ACHN (cell line): ENCODE data around the gene PLPPR3.

Experiments used
- DNase-seq: peaks from one replicate; pipeline ENCODE4 v3.0.0-alpha.2; 2015
- in situ Hi-C: cut with HindIII; loops from 2 replicates; pipeline ENCODE4 v1.10.0; 2017; ENCODE audit warnings: low sequenced_read_pairs, low pct_ligation_motif_present, low pct_unique_long_range_greater_than_20kb

PLPPR3 gene

GRCh38 chr19:821825-822503 lies at the start of gene PLPPR3:
TSS of gene PLPPR3 (minus strand) at chr19:821955. CDS start at chr19:821559, 396 bp downstream.
- no peak for DNase-seq
- in situ Hi-C loops = no loop called here

DNA sequence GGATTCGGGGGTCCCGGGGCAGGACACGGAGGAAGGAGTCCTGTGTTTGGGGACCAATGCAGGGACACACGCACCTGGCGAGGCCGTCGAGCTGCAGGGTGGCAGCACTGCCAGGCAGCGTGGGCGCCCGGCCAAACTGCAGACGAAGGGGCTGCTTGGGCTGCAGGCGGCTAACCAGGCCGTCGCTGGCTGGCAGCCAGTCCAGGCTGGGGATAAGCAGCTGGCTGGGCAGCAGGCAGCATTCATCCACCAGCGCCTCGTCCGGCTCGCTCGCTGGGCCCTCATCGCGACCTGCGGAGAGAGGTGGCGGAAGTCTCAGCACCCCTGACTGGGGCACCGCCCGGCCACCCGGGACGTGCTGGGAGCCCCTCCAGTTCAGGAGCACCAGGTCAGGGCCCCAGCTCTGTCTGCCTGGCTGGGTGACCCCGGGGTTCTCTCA lies 49.2 kb upstream of the PLPPR3 start:
- in situ Hi-C loops = no loop called here
- no peak for DNase-seq

- in situ Hi-C loops = no loop called here
Observed at GRCh38 chr19:870314-870713, 48.6 kb upstream of the PLPPR3 start.

GRCh38 chr19:869245-870177 lies 47.8 kb upstream of the PLPPR3 start:
- peak; percentile 44 for DNase-seq
- in situ Hi-C loops = no loop called here

More at GRCh38 chr19:870314-870713, 48.6 kb upstream of the PLPPR3 start:
- no peak for DNase-seq

DNA sequence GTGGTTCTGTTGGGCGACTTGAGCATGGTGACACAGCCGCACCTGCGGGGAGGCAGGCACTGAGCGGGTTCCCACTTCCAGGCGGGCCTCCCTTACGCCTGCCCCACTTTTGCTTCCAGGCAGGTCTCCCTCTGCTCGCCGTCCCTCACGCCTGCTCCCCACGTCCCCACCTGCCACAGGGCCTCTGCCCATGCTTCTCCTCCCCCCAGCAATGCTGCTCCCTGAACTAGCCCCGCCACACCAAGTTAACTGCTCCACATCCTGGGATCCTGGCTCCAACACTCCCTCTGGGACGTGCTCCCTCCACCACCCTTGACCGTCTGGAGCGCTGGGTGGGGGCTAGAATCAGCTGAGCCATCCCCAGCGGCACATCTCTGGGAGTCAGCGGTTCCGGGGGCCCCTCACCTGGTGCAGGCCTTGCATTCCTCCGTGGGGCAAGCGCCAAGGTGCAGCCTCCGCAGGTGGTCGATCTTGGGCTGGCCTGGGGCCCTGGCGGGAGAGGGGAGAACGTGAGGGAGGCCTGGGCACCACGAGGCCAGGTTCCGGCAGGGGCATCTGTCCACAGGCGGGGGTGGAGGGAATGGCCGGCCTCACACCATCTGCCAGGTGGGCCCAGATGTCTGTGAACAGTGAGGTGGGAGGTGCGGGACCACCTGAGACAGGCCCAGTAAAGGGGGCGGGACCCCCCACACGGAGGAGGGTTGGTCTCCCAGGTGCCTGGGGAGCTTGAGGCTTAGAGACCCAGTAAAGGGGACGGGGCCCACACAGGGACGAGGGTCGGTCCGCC lies 46.9 kb upstream of the PLPPR3 start:
- DNase-seq = no peak
- in situ Hi-C loops = no loop called here

GRCh38 chr19:867855-868457 lies 46.2 kb upstream of the PLPPR3 start:
- in situ Hi-C loops = no loop called here
- DNase-seq = no peak

- in situ Hi-C loops = no loop called here
- DNase-seq = no peak
Observed at GRCh38 chr19:867301-867793, 45.6 kb upstream of the PLPPR3 start.

DNA sequence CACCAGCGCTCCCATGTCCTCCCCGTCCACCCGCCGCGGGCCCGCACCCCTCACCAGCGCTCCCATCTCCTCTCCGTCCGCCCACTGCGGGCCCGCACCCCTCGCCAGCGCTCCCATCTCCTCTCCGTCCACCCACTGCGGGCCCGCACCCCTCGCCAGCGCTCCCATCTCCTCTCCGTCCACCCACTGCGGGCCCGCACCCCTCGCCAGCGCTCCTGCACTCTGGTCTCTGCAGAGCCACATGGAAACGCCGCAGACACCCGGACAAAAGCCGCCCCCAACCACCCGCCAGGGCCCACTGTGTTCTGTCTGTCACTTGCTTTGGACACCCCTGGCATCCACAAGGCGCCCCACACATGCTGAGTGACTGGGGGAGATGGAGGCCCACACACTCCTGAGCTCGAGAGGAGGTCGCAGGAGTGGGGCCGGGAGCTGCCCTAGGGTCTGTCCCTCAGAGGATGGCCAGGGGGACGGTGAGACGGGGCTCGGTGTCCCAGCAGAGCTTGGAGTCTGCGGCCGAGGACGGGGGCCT lies 45.1 kb upstream of the PLPPR3 start:
- in situ Hi-C loops = no loop called here
- no peak for DNase-seq

- in situ Hi-C loops = no loop called here
Observed at GRCh38 chr19:863315-863620, 41.5 kb upstream of the PLPPR3 start.

GRCh38 chr19:862581-863314 lies 41.0 kb upstream of the PLPPR3 start:
- no peak for DNase-seq
- in situ Hi-C loops = no loop called here

More at GRCh38 chr19:863315-863620, 41.5 kb upstream of the PLPPR3 start:
- DNase-seq = no peak

DNA sequence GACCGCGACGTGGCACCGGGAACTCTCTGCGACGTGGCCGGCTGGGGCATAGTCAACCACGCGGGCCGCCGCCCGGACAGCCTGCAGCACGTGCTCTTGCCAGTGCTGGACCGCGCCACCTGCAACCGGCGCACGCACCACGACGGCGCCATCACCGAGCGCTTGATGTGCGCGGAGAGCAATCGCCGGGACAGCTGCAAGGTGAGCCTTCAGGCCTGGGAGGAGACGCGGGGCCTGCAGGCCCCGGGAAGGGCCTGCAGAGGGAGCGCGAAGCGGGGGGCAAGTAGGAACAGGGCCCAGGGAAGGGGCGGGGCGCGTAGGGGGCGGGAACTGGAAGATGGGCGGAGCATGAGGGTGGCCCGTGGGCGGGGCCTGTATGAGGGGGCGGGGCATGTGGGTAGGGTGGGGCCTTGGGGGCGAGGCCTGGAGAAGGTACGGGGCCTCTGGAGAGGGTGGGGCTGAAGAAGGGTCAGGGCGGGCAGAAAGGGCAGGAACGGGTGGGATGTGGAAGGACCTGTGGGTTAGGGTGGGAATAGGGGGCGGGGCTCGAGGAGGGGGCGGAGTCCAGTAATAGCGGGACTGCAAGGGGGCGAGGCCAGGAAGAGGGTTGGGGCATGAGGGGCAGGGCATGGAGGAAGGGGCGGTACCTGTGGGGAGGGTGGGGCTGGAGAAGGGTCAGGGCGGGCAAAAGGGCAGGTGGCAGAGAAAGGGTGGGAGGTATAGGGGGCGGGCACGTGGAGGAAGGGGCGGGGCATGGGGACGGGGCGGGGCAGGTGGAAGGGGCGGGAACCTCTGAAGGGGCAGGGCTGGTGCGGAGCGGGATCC lies 40.2 kb upstream of the PLPPR3 start:
- DNase-seq = no peak
- in situ Hi-C loops = no loop called here

DNA sequence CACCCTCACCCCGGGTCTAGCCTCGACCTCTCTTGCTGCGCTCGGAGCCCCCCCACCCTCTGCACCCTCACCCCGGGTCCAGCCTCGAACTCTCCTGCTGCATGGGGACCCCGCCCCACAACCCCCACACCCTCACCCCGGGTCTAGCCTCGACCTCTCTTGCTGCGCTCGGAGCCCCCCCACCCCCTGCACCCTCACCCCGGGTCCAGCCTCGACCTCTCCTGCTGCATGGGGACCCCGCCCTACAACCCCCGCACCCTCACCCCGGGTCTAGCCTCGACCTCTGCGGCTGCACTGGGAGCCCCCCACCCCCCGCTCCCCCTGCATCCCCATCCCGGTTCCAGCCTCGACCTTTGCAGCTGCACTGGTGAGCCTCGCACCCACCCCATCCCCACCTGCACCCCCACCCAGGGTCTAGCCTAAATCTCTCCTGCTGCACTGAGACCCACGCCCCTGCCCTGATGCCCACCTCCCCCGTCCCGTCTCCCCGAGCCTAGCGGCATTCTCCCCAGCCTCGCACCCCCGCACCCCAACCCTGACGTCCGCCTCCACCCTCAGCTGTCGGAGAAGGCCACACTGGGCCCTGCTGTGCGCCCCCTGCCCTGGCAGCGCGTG lies 39.5 kb upstream of the PLPPR3 start:
- in situ Hi-C loops = no loop called here

DNA sequence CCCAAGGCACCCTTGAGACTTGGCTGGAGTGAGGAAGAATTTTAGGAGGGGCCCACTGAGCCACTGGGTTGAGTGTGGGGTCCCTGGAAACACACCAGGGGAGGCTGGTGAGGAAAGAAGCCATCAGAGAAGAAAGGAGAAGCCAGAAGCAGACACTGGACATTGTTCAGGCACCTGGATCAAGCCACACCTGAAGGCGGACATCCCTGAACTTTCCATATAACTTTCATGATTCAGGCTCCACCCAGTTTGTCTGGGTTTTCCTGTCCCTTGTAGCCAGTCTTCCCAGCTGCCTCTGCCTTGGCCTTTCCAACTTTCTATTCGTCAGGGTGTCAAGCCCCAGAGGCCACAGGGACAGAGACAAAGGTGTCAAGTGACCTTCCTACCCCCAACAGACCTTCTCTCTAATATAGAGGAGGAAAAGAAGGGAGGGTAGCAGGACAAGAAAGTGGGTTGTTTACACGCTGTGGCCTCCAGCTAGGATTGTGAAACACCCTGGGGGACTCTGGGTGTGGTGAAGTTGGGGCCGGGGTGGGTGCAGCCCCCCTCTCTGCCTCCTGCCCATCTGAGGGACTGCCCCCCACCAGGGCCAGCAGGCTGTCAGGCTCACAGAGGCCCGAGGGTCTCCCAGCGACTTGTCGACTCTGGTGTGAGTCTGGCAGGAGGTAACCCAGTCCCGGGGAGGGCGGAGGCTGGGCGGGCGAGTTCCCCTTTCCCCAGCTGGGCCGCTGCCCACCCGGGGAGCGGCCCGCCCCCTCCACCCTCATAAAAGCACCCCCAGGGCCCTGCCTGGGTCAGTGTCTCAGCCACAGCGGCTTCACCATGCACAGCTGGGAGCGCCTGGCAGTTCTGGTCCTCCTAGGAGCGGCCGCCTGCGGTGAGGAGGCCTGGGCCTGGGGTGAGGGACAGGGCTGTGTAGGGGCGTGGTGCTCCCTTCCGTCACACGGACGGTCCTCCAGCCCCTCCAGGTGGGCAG lies 37.4 kb upstream of the PLPPR3 start, which contains the start of gene CFD:
Gene CFD (plus strand): TSS at position 797 of the 976 bp plus-strand sequence. CDS start 26 bp downstream, at position 823.
- DNase-seq = no peak
- in situ Hi-C loops = no loop called here

More for the DNA sequence above, 39.5 kb upstream of the PLPPR3 start:
- no peak for DNase-seq

DNA sequence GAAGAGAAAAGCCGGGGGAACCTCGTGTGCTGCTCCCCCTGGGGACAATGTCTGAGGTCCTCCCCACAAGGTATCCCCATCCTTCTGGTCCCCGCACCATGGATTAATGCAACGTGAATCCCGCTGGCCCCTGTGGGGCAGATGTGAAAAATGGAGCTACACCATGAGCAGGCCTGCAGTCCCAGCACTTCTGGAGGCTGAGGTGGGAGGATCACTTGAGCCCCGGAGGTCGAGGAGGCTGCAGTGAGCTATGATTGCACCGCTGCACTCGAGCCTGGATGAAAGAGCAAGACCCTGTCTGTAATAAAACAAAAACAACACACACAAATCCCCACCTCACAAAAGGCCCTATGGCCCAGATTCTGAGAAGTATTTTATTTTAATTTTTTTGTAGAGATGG lies 36.5 kb upstream of the PLPPR3 start:
- DNase-seq = no peak
- in situ Hi-C loops = no loop called here

GRCh38 chr19:855566-856120 lies 33.9 kb upstream of the PLPPR3 start:
- in situ Hi-C loops = no loop called here

More at GRCh38 chr19:855566-856120, 33.9 kb upstream of the PLPPR3 start:
- no peak for DNase-seq
